HEK293T (cell line): ENCODE results near the gene PRKG1.

Experiments
- CTCF ChIA-PET: fragments of 350-600 bp; formaldehyde crosslinking; extraction: SDS; loops from one replicate; lab custom pipeline; 2021; ENCODE audit warnings: antibody characterized with exemption, inconsistent platforms; lab: Yijun Ruan, JAX
- POLR2A ChIA-PET: fragments of 350-600 bp; formaldehyde crosslinking; extraction: SDS; loops from one replicate; lab custom pipeline; 2020; ENCODE audit warnings: antibody characterized with exemption, inconsistent platforms; lab: Yijun Ruan, JAX
- DNase-seq: peaks from one replicate; pipeline ENCODE4 v3.0.0; 2012; ENCODE audit warnings: mixed read lengths; ENCODE audit errors: extremely low spot score
- ARNT ChIP-seq: fragments of 450-650 bp; IDR thresholded peaks from 2 replicates; pipeline ENCODE4 v1.6.1; 2017; ENCODE audit warnings: mild to moderate bottlenecking
- BHLHE40 ChIP-seq: fragments of 450-650 bp; IDR thresholded peaks from 2 replicates; pipeline ENCODE4 v1.6.1; 2016; ENCODE audit warnings: mild to moderate bottlenecking, moderate library complexity, borderline replicate concordance
- CTBP1 ChIP-seq: fragments of 450-650 bp; IDR thresholded peaks from 2 replicates; pipeline ENCODE4 v1.6.1; 2016; ENCODE audit warnings: borderline replicate concordance
- ELF4 ChIP-seq: fragments of 450-650 bp; IDR thresholded peaks from 2 replicates; pipeline ENCODE4 v1.6.1; 2017; ENCODE audit warnings: antibody characterized with exemption
- FOXA1 ChIP-seq: fragments of 450-650 bp; IDR thresholded peaks from 2 replicates; pipeline ENCODE4 v1.6.1; 2016; ENCODE audit warnings: mild to moderate bottlenecking
- FOXK2 ChIP-seq: fragments of 450-650 bp; IDR thresholded peaks from 2 replicates; pipeline ENCODE4 v1.6.1; 2016; ENCODE audit warnings: mild to moderate bottlenecking
- FOXM1 ChIP-seq: fragments of 450-650 bp; IDR thresholded peaks from 2 replicates; pipeline ENCODE4 v1.6.1; 2017; ENCODE audit warnings: mild to moderate bottlenecking, borderline replicate concordance
- HDGF ChIP-seq: fragments of 450-650 bp; IDR thresholded peaks from 2 replicates; pipeline ENCODE4 v1.6.1; 2017; ENCODE audit warnings: antibody characterized with exemption, borderline replicate concordance
- L3MBTL2 ChIP-seq: fragments of 450-650 bp; conservative IDR thresholded peaks from 2 replicates; pipeline ENCODE4 v1.6.1; 2016; ENCODE audit warnings: mild to moderate bottlenecking
- LEF1 ChIP-seq: fragments of 450-650 bp; IDR thresholded peaks from 2 replicates; pipeline ENCODE4 v1.6.1; 2017; ENCODE audit warnings: mild to moderate bottlenecking, borderline replicate concordance
- NFRKB ChIP-seq: fragments of 450-650 bp; IDR thresholded peaks from 2 replicates; pipeline ENCODE4 v1.6.1; 2016; ENCODE audit warnings: mild to moderate bottlenecking, moderate library complexity
- PKNOX1 ChIP-seq: fragments of 450-650 bp; IDR thresholded peaks from 2 replicates; pipeline ENCODE4 v1.6.1; 2016
- SP1 ChIP-seq: fragments of 450-650 bp; IDR thresholded peaks from 2 replicates; pipeline ENCODE4 v1.6.1; 2017
- SUZ12 ChIP-seq: fragments of 450-650 bp; IDR thresholded peaks from 2 replicates; pipeline ENCODE4 v1.6.1; 2016; ENCODE audit warnings: mild to moderate bottlenecking
- TARDBP ChIP-seq: fragments of 450-650 bp; IDR thresholded peaks from 2 replicates; pipeline ENCODE4 v1.6.1; 2016
- ZNF384 ChIP-seq: fragments of 450-650 bp; IDR thresholded peaks from 2 replicates; pipeline ENCODE4 v1.6.1; 2016

The PRKG1 gene

GRCh38 chr10:51367127-51367526 lies 292.8 kb downstream of the PRKG1 start:
- POLR2A ChIA-PET: no interaction called here

GRCh38 chr10:51367694-51368093 lies 293.4 kb downstream of the PRKG1 start:
- ChIA-PET POLR2A (no interaction called here), CTCF (interaction anchor here (0.9 kb wide), 1 partner anchor 22 kb away, joined by 3 read pairs; no protein-coding TSS in a partner anchor)
- TF ChIP-seq CTBP1 (no peak), ARNT (no peak), FOXA1 (no peak), NFRKB (no peak), SUZ12 (no peak), SP1 (no peak), FOXM1 (no peak), BHLHE40 (no peak), PKNOX1 (no peak), TARDBP (no peak), ZNF384 (no peak), HDGF (no peak), ELF4 (no peak), LEF1 (no peak), FOXK2 (no peak), L3MBTL2 (no peak)
- no peak for DNase-seq

More at GRCh38 chr10:51367127-51367526, 292.8 kb downstream of the PRKG1 start:
- TF ChIP-seq HDGF (no peak), FOXK2 (no peak), NFRKB (no peak), ARNT (no peak), LEF1 (no peak), TARDBP (no peak), CTBP1 (no peak), FOXM1 (no peak), BHLHE40 (no peak)
- CTCF ChIA-PET: interaction anchor here (0.5 to 0.9 kb wide), 2 partner anchors 10 to 110 kb away, joined by 3 to 4 read pairs; no protein-coding TSS in a partner anchor
- DNase-seq: no peak

GRCh38 chr10:51368943-51369342 lies 294.7 kb downstream of the PRKG1 start:
- ChIA-PET CTCF (interaction anchor here (0.8 kb wide), 1 partner anchor 8 kb away, joined by 3 read pairs; no protein-coding TSS in a partner anchor), POLR2A (no interaction called here)
- no peak for DNase-seq
- no peak for TF ChIP-seq ARNT
- TF ChIP-seq FOXA1: no peak
- TF ChIP-seq SP1: no peak
- TF ChIP-seq ZNF384: no peak
- no peak for TF ChIP-seq FOXK2
- no peak for TF ChIP-seq SUZ12
- no peak for TF ChIP-seq HDGF
- no peak for TF ChIP-seq LEF1
- TF ChIP-seq PKNOX1: no peak
- no peak for TF ChIP-seq FOXM1
- TF ChIP-seq BHLHE40: no peak
- no peak for TF ChIP-seq NFRKB
- TF ChIP-seq L3MBTL2: no peak
- no peak for TF ChIP-seq CTBP1
- no peak for TF ChIP-seq TARDBP
- no peak for TF ChIP-seq ELF4

- CTCF ChIA-PET: no interaction called here
- DNase-seq: no peak
- POLR2A ChIA-PET: no interaction called here
- TF ChIP-seq SUZ12 (no peak), FOXA1 (no peak)
These were observed 295.6 kb downstream of the PRKG1 start for GRCh38 chr10:51369903-51370302.

GRCh38 chr10:51371743-51372142 lies 297.5 kb downstream of the PRKG1 start:
- TF ChIP-seq CTBP1 (no peak), TARDBP (no peak), SP1 (no peak)
- ChIA-PET POLR2A (no interaction called here), CTCF (no interaction called here)
- no peak for DNase-seq

GRCh38 chr10:51375790-51376189 lies 301.5 kb downstream of the PRKG1 start:
- TF ChIP-seq BHLHE40 (no peak), FOXK2 (no peak), SUZ12 (no peak), SP1 (no peak), HDGF (no peak), ARNT (no peak), L3MBTL2 (no peak), FOXA1 (no peak), TARDBP (no peak), ELF4 (no peak), ZNF384 (no peak), PKNOX1 (no peak), FOXM1 (no peak), CTBP1 (no peak), NFRKB (no peak), LEF1 (no peak)
- DNase-seq: no peak
- ChIA-PET POLR2A (no interaction called here), CTCF (no interaction called here)
